PC-9 (cell line): ENCODE data around the gene ATE1. TPM values are rescaled to one million over a fixed set of nuclear protein-coding genes. Genes with fewer than 3 reads are reported as not detected.

Source experiments
- BruUV-seq: library from RNA; stranded (reverse); fragments of 400-500 nt; replicated peaks from 2 replicates; lab custom pipeline; 2021; lab: Mats Ljungman, UMichigan
- CTCF ChIA-PET: fragments of 300-600 bp; sonication (Branson Sonifier 250); formaldehyde crosslinking; loops from one replicate; lab custom pipeline; 2022; ENCODE audit warnings: antibody characterized with exemption; lab: Charles Lee
- POLR2A ChIA-PET: fragments of 300-600 bp; sonication (Branson Sonifier 250); formaldehyde crosslinking; loops from one replicate; lab custom pipeline; 2022; ENCODE audit warnings: antibody characterized with exemption; ENCODE audit not compliant: unreplicated experiment; lab: Charles Lee
- DNase-seq, 2 experiments: peaks; one replicate each; pipeline versions ENCODE4 v3.0.0 to v3.0.0-alpha.2; 2015 to 2022; ENCODE audit warnings: mixed read lengths in 1 of 2
- H2AFZ ChIP-seq: fragments of 200-600 bp; sonication (generic); 2 replicates; pipeline ENCODE4 v1.8.1; 2017; ENCODE audit warnings: antibody characterized with exemption
- H3F3A ChIP-seq: fragments of 200-600 bp; sonication (generic); 2 replicates; pipeline ENCODE4 v1.8.1; 2017; ENCODE audit warnings: antibody characterized with exemption, mild to moderate bottlenecking, low read depth; ENCODE audit not compliant: insufficient read depth
- H3K27ac ChIP-seq: fragments of 200-600 bp; sonication (generic); 2 replicates; pipeline ENCODE4 v1.6.1; 2016; ENCODE audit warnings: mixed run types
- H3K27me3 ChIP-seq: fragments of 200-600 bp; sonication (generic); 2 replicates; pipeline ENCODE4 v1.6.1; 2016; ENCODE audit warnings: low read depth, mixed run types; ENCODE audit not compliant: insufficient read depth
- H3K36me3 ChIP-seq: fragments of 200-600 bp; sonication (generic); 2 replicates; pipeline ENCODE4 v1.6.1; 2016; ENCODE audit warnings: low read depth, mixed run types
- H3K4me1 ChIP-seq: fragments of 200-600 bp; sonication (generic); replicated peaks from 2 replicates; pipeline ENCODE4 v1.6.1; 2016; ENCODE audit warnings: mixed run types; ENCODE audit not compliant: insufficient read depth
- H3K4me2 ChIP-seq: fragments of 200-600 bp; sonication (generic); 2 replicates; pipeline ENCODE4 v1.6.1; 2017; ENCODE audit warnings: mixed run types
- H3K4me3 ChIP-seq: fragments of 200-600 bp; sonication (generic); 2 replicates; pipeline ENCODE4 v1.6.1; 2016; ENCODE audit warnings: mixed run types
- H3K79me2 ChIP-seq: fragments of 200-600 bp; sonication (generic); 2 replicates; pipeline ENCODE4 v1.6.1; 2017; ENCODE audit warnings: low read depth, mixed run types
- H3K9me2 ChIP-seq: fragments of 200-600 bp; sonication (generic); 2 replicates; pipeline ENCODE4 v1.8.1; 2017; ENCODE audit warnings: mild to moderate bottlenecking; ENCODE audit not compliant: insufficient read depth
- H3K9me3 ChIP-seq: fragments of 200-600 bp; sonication (generic); 2 replicates; pipeline ENCODE4 v1.8.1; 2016; ENCODE audit warnings: low read depth; ENCODE audit not compliant: insufficient read depth
- H4K20me1 ChIP-seq: fragments of 200-600 bp; sonication (generic); 2 replicates; pipeline ENCODE4 v1.8.1; 2017; ENCODE audit not compliant: insufficient read depth
- EZH2 ChIP-seq: fragments of 200-600 bp; sonication (generic); IDR thresholded peaks from 2 replicates; pipeline ENCODE4 v1.8.0; 2017; ENCODE audit warnings: antibody characterized with exemption, low read depth
- intact Hi-C: fragments of 100-400 bp; cut with micrococcal nuclease; formaldehyde crosslinking; loops from one replicate; pipeline ENCODE4 v1.10.0; 2022; ENCODE audit not compliant: unreplicated experiment
- total RNA-seq: library from RNA; stranded (reverse); gene quantifications from 2 replicates; pipeline ENCODE4 v1.2.3, GENCODE V29; 2021
- TF ChIP-seq, protein P1 (sequence below): fragments of 200-600 bp; sonication (generic); conservative IDR thresholded peaks from 2 replicates; pipeline ENCODE4 v1.6.1; 2017; ENCODE audit warnings: mixed run types, antibody characterized with exemption, mild to moderate bottlenecking, moderate library complexity

ATE1 gene
- total RNA-seq, 1 experiment from 2014 or later = 14.8 TPM

DNA sequence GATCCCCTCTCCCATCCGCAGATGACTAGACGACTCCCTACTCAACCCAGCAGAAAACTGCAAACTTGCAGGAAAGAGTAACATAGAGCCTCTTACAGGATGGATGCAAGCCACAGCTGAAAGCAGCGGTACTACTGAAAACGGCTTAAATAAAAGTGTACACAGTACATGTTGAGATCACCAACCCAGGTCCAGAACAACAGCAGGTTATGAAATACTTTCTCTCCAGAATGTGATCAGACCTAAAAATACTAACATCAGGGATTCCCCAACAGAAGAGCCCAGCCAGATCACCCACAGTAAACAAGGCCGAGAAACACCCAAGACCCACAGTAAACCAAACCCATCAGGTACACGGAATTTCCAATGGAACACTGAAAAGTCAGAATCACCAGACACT lies 13.2 kb downstream of the ATE1 start:
- Histone ChIP-seq H2AFZ (no peak overlapping the region), H3F3A (no peaks in the 10 kb centered on the region), H3K4me3 (no peak overlapping the region), H3K27me3 (no peaks in the 10 kb centered on the region), H3K27ac (no peak overlapping the region), H3K4me2 (no peak overlapping the region), H3K9me3 (no peaks in the 10 kb centered on the region), H3K9me2 (no peaks in the 10 kb centered on the region), H3K79me2 (no peaks in the 10 kb centered on the region), H4K20me1 (no peaks in the 10 kb centered on the region), H3K36me3 (no peaks in the 10 kb centered on the region), H3K4me1 (no peaks in the 10 kb centered on the region)
- POLR2A ChIA-PET = no interaction called here
- BruUV-seq = no TSS peak
- DNase-seq = no peak
- intact Hi-C loops = no loop called here
- TF ChIP-seq EZH2 = no peak
- TF ChIP-seq, protein P1, sequence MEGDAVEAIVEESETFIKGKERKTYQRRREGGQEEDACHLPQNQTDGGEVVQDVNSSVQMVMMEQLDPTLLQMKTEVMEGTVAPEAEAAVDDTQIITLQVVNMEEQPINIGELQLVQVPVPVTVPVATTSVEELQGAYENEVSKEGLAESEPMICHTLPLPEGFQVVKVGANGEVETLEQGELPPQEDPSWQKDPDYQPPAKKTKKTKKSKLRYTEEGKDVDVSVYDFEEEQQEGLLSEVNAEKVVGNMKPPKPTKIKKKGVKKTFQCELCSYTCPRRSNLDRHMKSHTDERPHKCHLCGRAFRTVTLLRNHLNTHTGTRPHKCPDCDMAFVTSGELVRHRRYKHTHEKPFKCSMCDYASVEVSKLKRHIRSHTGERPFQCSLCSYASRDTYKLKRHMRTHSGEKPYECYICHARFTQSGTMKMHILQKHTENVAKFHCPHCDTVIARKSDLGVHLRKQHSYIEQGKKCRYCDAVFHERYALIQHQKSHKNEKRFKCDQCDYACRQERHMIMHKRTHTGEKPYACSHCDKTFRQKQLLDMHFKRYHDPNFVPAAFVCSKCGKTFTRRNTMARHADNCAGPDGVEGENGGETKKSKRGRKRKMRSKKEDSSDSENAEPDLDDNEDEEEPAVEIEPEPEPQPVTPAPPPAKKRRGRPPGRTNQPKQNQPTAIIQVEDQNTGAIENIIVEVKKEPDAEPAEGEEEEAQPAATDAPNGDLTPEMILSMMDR = no peak
- CTCF ChIA-PET = no interaction called here

- Histone ChIP-seq H3F3A (no peaks in the 10 kb centered on the region), H3K9me2 (no peaks in the 10 kb centered on the region), H3K27me3 (no peaks in the 10 kb centered on the region), H3K4me1 (no peaks in the 10 kb centered on the region), H3K9me3 (no peaks in the 10 kb centered on the region), H4K20me1 (no peaks in the 10 kb centered on the region), H3K4me3 (no peak overlapping the region), H3K36me3 (no peaks in the 10 kb centered on the region), H2AFZ (no peak overlapping the region), H3K27ac (no peak overlapping the region), H3K4me2 (no peak overlapping the region), H3K79me2 (no peaks in the 10 kb centered on the region)
- ChIA-PET POLR2A (no interaction called here), CTCF (no interaction called here)
- no peak for DNase-seq
- BruUV-seq = no TSS peak
- intact Hi-C loops = no loop called here
- TF ChIP-seq, protein P1 = no peak
- TF ChIP-seq EZH2 = no peak
Observed at GRCh38 chr10:121911421-121911697, 16.5 kb downstream of the ATE1 start.

DNA sequence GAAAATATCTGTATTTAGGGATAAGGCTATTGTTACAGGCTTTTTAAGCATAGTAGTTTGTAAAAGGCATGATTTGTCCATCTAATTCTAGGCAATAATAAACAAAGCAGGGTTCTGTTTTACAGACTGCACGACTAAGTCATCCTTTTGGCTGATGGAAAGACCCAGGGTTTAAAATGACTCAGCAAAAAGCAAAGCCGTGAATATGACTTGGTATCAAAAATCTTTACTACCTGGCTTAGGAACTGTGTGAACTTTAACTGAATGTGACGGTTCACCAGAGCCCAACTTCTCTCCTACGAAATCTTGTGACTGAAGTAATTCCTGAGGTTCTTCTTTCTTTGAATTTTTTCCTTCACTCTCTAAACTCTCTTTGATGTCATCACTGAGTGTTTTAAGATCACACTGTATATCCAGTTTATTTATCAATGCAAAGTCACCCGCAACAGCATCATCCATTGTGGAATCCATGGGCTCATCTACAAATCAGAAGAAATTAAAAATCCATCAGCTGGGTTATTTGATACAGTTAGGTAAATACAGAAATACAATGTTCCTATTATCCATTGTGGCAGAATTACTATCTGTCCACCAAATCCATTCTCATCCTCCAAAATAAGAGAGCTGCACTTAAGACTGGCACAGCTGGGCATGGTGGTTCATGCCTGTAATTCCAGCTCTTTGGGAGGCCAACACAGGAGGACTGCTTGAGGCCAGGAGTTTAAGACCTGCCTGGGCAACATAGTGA lies 17.0 kb downstream of the ATE1 start:
- Histone ChIP-seq H3K4me3 (no peak overlapping the region), H3K4me1 (no peaks in the 10 kb centered on the region), H3K4me2 (no peak overlapping the region), H2AFZ (no peak overlapping the region), H3K27me3 (no peaks in the 10 kb centered on the region), H3K9me2 (no peaks in the 10 kb centered on the region), H3F3A (no peaks in the 10 kb centered on the region), H3K36me3 (no peaks in the 10 kb centered on the region), H4K20me1 (no peaks in the 10 kb centered on the region), H3K27ac (no peak overlapping the region; the same call in 1 of the 2 replicates), H3K9me3 (no peaks in the 10 kb centered on the region), H3K79me2 (no peaks in the 10 kb centered on the region)
- TF ChIP-seq, protein P1 = no peak
- TF ChIP-seq EZH2 = no peak
- CTCF ChIA-PET = no interaction called here
- no peak for DNase-seq
- POLR2A ChIA-PET = no interaction called here
- intact Hi-C loops = no loop called here
- BruUV-seq = no TSS peak
